ENCODE measurements around the gene POLR2C. TPM values are rescaled to one million over a fixed set of nuclear protein-coding genes. Genes with fewer than 3 reads are reported as not detected.
"Not testable (repeated sequence)": the region's sequence is repeated elsewhere in the genome, so short reads cannot be mapped to it uniquely, and the experiment has no call there.

Gene POLR2C
- total RNA-seq, 1 experiment from 2014 or later, result 110 TPM

GRCh38 chr16:57497121-57497520, 34.6 kb downstream of the POLR2C start:
- CTCF ChIA-PET, result no interaction called here
- H3K36me3 ChIP-seq (ENCODE audit: insufficient read depth, low read length, poor library complexity, severe bottlenecking), result no peaks in the 10 kb centered on the region
- no peaks in the 10 kb centered on the region for H3K27me3 ChIP-seq (replicated peaks; ENCODE audit: insufficient read depth, low read depth, low read length, poor library complexity)
- TF ChIP-seq EZH2 (IDR thresholded peaks at IDR 0.05; ENCODE audit: borderline replicate concordance, low read depth, low read length, poor library complexity, severe bottlenecking) (no peak), CTCF (conservative IDR thresholded peaks at IDR 0.05; ENCODE audit: low read depth, low read length) (no peak)
- H3K27ac ChIP-seq (ENCODE audit: low read depth, low read length, poor library complexity, severe bottlenecking), result no peak overlapping the region
- no peaks in the 10 kb centered on the region for H3K9me3 ChIP-seq (ENCODE audit: low read depth, low read length, poor library complexity, severe bottlenecking)
- no peak overlapping the region for H3K4me3 ChIP-seq (ENCODE audit: low read depth, low read length, poor library complexity, severe bottlenecking)
- BruUV-seq (replicated peaks), result no TSS peak
- POLR2A ChIA-PET (ENCODE audit: low non-redundant PET), result no interaction called here
- intact Hi-C loops (cut with micrococcal nuclease; ENCODE audit: unreplicated experiment), result no loop called here
- no peak for DNase-seq (ENCODE audit: low spot score)
- peaks cover 5% of the 10 kb centered on the region for H3K4me1 ChIP-seq (ENCODE audit: insufficient read depth, low read length, poor library complexity, severe bottlenecking)

- Histone ChIP-seq H3K36me3 (ENCODE audit: insufficient read depth, low read length, poor library complexity, severe bottlenecking) (no peaks in the 10 kb centered on the region), H3K9me3 (ENCODE audit: low read depth, low read length, poor library complexity, severe bottlenecking) (no peaks in the 10 kb centered on the region), H3K4me1 (ENCODE audit: insufficient read depth, low read length, poor library complexity, severe bottlenecking) (peaks cover 5% of the 10 kb centered on the region), H3K4me3 (ENCODE audit: low read depth, low read length, poor library complexity, severe bottlenecking) (no peak overlapping the region), H3K27ac (ENCODE audit: low read depth, low read length, poor library complexity, severe bottlenecking) (no peak overlapping the region), H3K27me3 (replicated peaks; ENCODE audit: insufficient read depth, low read depth, low read length, poor library complexity) (no peaks in the 10 kb centered on the region)
- ChIA-PET POLR2A (ENCODE audit: low non-redundant PET) (no interaction called here), CTCF (no interaction called here)
- DNase-seq (ENCODE audit: low spot score), result no peak
- TF ChIP-seq EZH2 (IDR thresholded peaks at IDR 0.05; ENCODE audit: borderline replicate concordance, low read depth, low read length, poor library complexity, severe bottlenecking) (no peak), CTCF (conservative IDR thresholded peaks at IDR 0.05; ENCODE audit: low read depth, low read length) (no peak)
- BruUV-seq (replicated peaks), result no TSS peak
- intact Hi-C loops (cut with micrococcal nuclease; ENCODE audit: unreplicated experiment), result no loop called here
These were observed 35.6 kb downstream of the POLR2C start for GRCh38 chr16:57498031-57498430.

- H3K27ac ChIP-seq (ENCODE audit: low read depth, low read length, poor library complexity, severe bottlenecking); H3K9me3 ChIP-seq (ENCODE audit: low read depth, low read length, poor library complexity, severe bottlenecking); BruUV-seq (replicated peaks); H3K4me1 ChIP-seq (ENCODE audit: insufficient read depth, low read length, poor library complexity, severe bottlenecking); H3K27me3 ChIP-seq (replicated peaks; ENCODE audit: insufficient read depth, low read depth, low read length, poor library complexity); intact Hi-C loops (cut with micrococcal nuclease; ENCODE audit: unreplicated experiment); H3K36me3 ChIP-seq (ENCODE audit: insufficient read depth, low read length, poor library complexity, severe bottlenecking); POLR2A ChIA-PET (ENCODE audit: low non-redundant PET); DNase-seq (ENCODE audit: low spot score); H3K4me3 ChIP-seq (ENCODE audit: low read depth, low read length, poor library complexity, severe bottlenecking): not testable (repeated sequence)
- CTCF ChIA-PET, result interaction anchor here (0.7 kb wide), 1 partner anchor 622 kb away, joined by 3 read pairs; no protein-coding TSS in a partner anchor
These were observed 37.5 kb downstream of the POLR2C start for GRCh38 chr16:57499941-57500340.

- intact Hi-C loops (cut with micrococcal nuclease; ENCODE audit: unreplicated experiment), result no loop called here
- Histone ChIP-seq H3K27me3 (replicated peaks; ENCODE audit: insufficient read depth, low read depth, low read length, poor library complexity) (no peaks in the 10 kb centered on the region), H3K36me3 (ENCODE audit: insufficient read depth, low read length, poor library complexity, severe bottlenecking) (no peaks in the 10 kb centered on the region), H3K4me1 (ENCODE audit: insufficient read depth, low read length, poor library complexity, severe bottlenecking) (no peaks in the 10 kb centered on the region), H3K27ac (ENCODE audit: low read depth, low read length, poor library complexity, severe bottlenecking) (no peak overlapping the region), H3K4me3 (ENCODE audit: low read depth, low read length, poor library complexity, severe bottlenecking) (no peak overlapping the region), H3K9me3 (ENCODE audit: low read depth, low read length, poor library complexity, severe bottlenecking) (no peaks in the 10 kb centered on the region)
- ChIA-PET POLR2A (ENCODE audit: low non-redundant PET) (no interaction called here), CTCF (no interaction called here)
- DNase-seq (ENCODE audit: low spot score), result no peak
- TF ChIP-seq CTCF (conservative IDR thresholded peaks at IDR 0.05; ENCODE audit: low read depth, low read length) (no peak), EZH2 (IDR thresholded peaks at IDR 0.05; ENCODE audit: borderline replicate concordance, low read depth, low read length, poor library complexity, severe bottlenecking) (no peak)
- no TSS peak for BruUV-seq (replicated peaks)
These were observed 38.2 kb downstream of the POLR2C start for GRCh38 chr16:57500578-57501111.

Measured in A673 (cell line).